ENCODE results near the gene ACTR1A.
A peak's percentile ranks its signal among the peaks of the same experiment; 100 is the strongest.

DNA sequence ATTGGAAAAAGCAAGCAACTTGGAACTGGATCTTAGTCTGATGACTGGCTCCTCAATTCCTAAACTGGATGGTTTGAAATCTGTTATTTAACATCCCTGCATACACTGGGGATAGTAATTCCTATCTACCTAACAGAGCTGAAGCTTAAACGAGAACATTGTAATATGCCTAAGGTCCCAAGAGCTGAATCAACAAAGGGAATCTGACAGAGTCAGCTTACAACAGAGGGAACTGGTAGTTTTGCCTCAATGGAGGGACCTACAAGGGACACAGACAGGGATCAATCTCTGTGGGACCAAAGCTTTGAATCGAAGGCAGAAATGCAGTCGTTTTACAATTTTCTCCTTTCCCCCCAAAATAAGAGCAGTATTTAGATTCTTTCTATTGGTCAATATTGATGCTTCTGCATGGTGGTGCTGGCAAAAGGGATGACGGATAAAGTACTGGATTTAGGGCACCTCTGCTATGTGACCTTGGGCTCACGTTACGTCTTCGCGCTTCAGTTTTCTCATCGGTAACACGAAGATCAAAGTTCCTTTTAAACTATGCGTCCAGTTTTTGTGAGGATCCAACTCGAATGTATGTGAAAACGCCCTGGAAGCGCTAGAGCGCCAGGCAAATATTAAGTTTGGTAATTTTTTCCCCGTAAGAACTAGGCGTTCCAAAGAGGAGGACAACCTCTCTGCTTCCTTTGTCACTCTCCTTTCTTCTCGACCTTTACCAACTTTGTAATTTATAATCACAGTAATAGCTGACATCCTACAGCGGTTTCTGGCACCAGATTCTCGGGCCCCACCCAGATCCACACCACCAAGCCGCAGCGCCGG lies 1.1 kb downstream of the ACTR1A start:
- peak; percentile 21 to 54 for TF ChIP-seq POLR2A (IDR thresholded peaks at IDR 0.05)
- TF ChIP-seq, protein P1, sequence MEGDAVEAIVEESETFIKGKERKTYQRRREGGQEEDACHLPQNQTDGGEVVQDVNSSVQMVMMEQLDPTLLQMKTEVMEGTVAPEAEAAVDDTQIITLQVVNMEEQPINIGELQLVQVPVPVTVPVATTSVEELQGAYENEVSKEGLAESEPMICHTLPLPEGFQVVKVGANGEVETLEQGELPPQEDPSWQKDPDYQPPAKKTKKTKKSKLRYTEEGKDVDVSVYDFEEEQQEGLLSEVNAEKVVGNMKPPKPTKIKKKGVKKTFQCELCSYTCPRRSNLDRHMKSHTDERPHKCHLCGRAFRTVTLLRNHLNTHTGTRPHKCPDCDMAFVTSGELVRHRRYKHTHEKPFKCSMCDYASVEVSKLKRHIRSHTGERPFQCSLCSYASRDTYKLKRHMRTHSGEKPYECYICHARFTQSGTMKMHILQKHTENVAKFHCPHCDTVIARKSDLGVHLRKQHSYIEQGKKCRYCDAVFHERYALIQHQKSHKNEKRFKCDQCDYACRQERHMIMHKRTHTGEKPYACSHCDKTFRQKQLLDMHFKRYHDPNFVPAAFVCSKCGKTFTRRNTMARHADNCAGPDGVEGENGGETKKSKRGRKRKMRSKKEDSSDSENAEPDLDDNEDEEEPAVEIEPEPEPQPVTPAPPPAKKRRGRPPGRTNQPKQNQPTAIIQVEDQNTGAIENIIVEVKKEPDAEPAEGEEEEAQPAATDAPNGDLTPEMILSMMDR (IDR thresholded peaks at IDR 0.05 in 4 of 5, conservative IDR thresholded peaks at IDR 0.05 in 1 of 5): no peak
